ENCODE data around the gene C16orf74.

DNA sequence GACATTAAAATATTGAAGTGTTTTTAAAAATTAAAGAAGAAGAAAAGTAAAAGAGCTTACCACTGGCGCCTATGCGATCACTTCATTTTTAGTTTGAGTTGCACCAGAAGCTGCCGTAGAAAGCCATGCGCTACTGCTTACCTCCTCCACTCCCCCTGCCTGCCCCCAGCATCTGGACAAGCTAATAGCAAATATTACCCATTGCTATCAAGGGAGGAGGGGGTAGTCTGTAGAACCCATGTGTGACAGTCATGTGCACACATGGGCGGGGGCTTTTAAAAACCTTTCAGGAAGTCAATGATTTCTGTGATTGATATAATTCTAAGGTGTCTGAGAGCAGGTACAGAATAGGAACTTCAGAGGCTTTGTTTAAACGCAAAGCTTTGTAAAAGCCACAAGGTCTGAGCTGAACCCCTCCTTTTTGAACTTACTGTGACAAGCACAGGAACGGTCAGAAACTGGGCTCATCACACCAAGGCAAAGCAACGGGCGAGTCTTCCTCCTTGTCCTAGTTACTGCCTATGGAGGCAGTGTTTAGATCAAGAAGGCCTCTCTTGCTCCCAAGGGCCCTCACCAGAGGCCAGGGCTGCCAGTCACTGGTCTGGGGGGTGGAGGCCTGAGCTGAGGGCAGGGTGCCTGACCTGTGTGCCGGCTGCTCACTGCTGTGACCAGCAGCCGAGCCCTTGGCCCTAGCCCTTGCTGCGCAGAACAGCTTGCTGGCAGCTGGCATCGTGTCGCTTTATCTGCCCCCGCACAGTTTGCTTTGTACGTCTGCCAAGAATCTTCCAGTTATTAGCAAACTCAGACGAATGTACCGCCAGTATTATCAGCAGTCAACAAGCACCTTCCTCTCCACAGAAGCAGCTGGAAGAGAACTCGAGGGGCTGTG is 77.1 kb downstream of the C16orf74 start:
- no peak for TF ChIP-seq EZH2 (optimal IDR thresholded peaks at IDR 0.05; ENCODE audit: low read depth, low read length)
- TF ChIP-seq, protein P1, sequence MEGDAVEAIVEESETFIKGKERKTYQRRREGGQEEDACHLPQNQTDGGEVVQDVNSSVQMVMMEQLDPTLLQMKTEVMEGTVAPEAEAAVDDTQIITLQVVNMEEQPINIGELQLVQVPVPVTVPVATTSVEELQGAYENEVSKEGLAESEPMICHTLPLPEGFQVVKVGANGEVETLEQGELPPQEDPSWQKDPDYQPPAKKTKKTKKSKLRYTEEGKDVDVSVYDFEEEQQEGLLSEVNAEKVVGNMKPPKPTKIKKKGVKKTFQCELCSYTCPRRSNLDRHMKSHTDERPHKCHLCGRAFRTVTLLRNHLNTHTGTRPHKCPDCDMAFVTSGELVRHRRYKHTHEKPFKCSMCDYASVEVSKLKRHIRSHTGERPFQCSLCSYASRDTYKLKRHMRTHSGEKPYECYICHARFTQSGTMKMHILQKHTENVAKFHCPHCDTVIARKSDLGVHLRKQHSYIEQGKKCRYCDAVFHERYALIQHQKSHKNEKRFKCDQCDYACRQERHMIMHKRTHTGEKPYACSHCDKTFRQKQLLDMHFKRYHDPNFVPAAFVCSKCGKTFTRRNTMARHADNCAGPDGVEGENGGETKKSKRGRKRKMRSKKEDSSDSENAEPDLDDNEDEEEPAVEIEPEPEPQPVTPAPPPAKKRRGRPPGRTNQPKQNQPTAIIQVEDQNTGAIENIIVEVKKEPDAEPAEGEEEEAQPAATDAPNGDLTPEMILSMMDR (IDR thresholded peaks at IDR 0.05; ENCODE audit: low read length), result no peak
